Astrocyte of the cerebellum (primary cell): ENCODE measurements around the gene MTHFD1L.

Source experiments
- DNase-seq: peaks from one replicate; pipeline ENCODE4 v3.0.0-alpha.2; 2011; ENCODE audit warnings: low read depth
- H3K4me3 ChIP-seq: 2 replicates; pipeline ENCODE4 v1.5.1; 2011; ENCODE audit warnings: mild to moderate bottlenecking, low read depth, low read length, moderate library complexity
- CTCF ChIP-seq: IDR thresholded peaks from 2 replicates; pipeline ENCODE4 v1.5.1; 2012; ENCODE audit warnings: low read length, low read depth, moderate library complexity, mild to moderate bottlenecking; ENCODE audit errors: missing control alignments
- in situ Hi-C: cut with HindIII; loops from 2 replicates; pipeline ENCODE4 v1.10.0; 2017; ENCODE audit warnings: low sequenced_read_pairs

The MTHFD1L gene

GRCh38 chr6:151014404-151015100 is 149.1 kb downstream of the MTHFD1L start:
- peak; percentile 99 for TF ChIP-seq CTCF
- H3K4me3 ChIP-seq, result no peak overlapping the region
- in situ Hi-C loops, result loop anchor here (25.0 kb wide), 1 partner anchor 127 kb away; no protein-coding TSS in a partner anchor
- peak; percentile 46 for DNase-seq

- H3K4me3 ChIP-seq, result no peak overlapping the region
- DNase-seq, result no peak
- TF ChIP-seq CTCF, result no peak
- in situ Hi-C loops, result loop anchor here (25.0 kb wide), 1 partner anchor 128 kb away; no protein-coding TSS in a partner anchor
Observed at GRCh38 chr6:151015101-151015700, 149.7 kb downstream of the MTHFD1L start.

- no peak for DNase-seq
- H3K4me3 ChIP-seq, result no peak overlapping the region
- no peak for TF ChIP-seq CTCF
- in situ Hi-C loops, result loop anchor here (25.0 kb wide), 1 partner anchor 129 kb away; no protein-coding TSS in a partner anchor
Observed at GRCh38 chr6:151016107-151016506, 150.6 kb downstream of the MTHFD1L start.

GRCh38 chr6:151018046-151018445 is 152.5 kb downstream of the MTHFD1L start:
- no peak overlapping the region for H3K4me3 ChIP-seq
- no peak for DNase-seq
- in situ Hi-C loops, result loop anchor here (25.0 kb wide), 1 partner anchor 131 kb away; no protein-coding TSS in a partner anchor
- no peak for TF ChIP-seq CTCF

GRCh38 chr6:151018911-151019782 is 153.6 kb downstream of the MTHFD1L start:
- in situ Hi-C loops, result loop anchor here (25.0 kb wide), 1 partner anchor 132 kb away; no protein-coding TSS in a partner anchor
- no peak for TF ChIP-seq CTCF
- DNase-seq, result no peak
- H3K4me3 ChIP-seq, result no peak overlapping the region

GRCh38 chr6:151021896-151022295 is 156.4 kb downstream of the MTHFD1L start:
- in situ Hi-C loops, result loop anchor here (25.0 kb wide), 1 partner anchor 135 kb away; no protein-coding TSS in a partner anchor
- H3K4me3 ChIP-seq, result no peak overlapping the region
- DNase-seq, result no peak
- TF ChIP-seq CTCF, result no peak
